ENCODE results near the gene NR1H2. TPM values are rescaled to one million over a fixed set of nuclear protein-coding genes. Genes with fewer than 3 reads are reported as not detected.

Gene NR1H2
- 44.2 and 71.9 TPM in 2 replicates for total RNA-seq

DNA sequence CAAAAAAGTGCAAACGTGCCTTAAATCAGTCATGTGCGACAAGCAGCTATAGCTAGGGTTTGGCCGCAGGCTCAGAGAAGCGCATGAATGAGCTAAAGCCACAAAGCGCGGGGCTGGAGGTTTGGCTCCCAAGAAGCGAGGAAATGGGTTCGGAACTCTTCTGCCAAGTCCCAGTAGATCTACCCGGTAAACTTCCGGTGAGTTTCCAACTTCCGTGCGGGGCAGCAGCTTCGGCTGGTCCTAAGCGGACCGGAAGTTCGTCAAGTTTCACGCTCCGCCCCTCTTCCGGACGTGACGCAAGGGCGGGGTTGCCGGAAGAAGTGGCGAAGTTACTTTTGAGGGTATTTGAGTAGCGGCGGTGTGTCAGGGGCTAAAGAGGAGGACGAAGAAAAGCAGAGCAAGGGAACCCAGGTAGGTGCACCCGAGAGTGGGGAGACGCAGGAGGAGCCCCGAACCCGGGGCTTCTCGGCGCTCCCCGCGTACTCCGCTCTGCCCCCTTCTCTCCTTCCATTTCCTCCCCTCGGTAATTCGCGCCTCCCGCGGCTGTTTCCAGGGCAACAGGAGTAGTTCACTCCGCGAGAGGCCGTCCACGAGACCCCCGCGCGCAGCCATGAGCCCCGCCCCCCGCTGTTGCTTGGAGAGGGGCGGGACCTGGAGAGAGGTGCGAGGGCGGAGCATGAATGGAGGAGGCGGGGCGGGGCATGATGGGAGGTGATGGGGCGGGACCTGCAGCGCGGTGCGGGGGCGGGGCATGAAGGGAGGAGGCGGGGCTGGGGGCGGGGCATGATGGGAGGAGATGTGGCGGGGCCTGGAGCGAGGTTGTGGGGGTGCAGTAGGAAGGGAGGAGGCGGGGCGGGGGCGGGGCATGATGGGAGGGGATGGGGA, at the start of gene NR1H2:
TSS of gene NR1H2 (plus strand) at position 292 of the 885 bp plus-strand sequence. CDS start 1,149 bp downstream, outside the sequence.
- Histone ChIP-seq H3K27me3 (ENCODE audit: control insufficient read depth, insufficient read depth, low read length) (no peaks in the 10 kb centered on the region), H3K4me3 (ENCODE audit: low read depth, low read length) (peak within 1 kb of the TSS; percentile 97), H3K36me3 (ENCODE audit: control insufficient read depth, insufficient read depth, low read length) (peaks cover 31% of the 10 kb centered on the region)
- FAIRE-seq, result no peak
- no peak for TF ChIP-seq CTCF (IDR thresholded peaks at IDR 0.05; ENCODE audit: insufficient read depth, low read length, severe bottlenecking)
- peak; percentile 88 for DNase-seq (ENCODE audit: low read depth)

GRCh38 chr19:50327013-50327412, 49.2 kb upstream of the NR1H2 start:
- peaks cover 23% of the 10 kb centered on the region for H3K27me3 ChIP-seq (ENCODE audit: control insufficient read depth, insufficient read depth, low read length)
- no peak for FAIRE-seq
- no peak for DNase-seq (ENCODE audit: low read depth)
- no peaks in the 10 kb centered on the region for H3K36me3 ChIP-seq (ENCODE audit: control insufficient read depth, insufficient read depth, low read length)
- no peak for TF ChIP-seq CTCF (IDR thresholded peaks at IDR 0.05; ENCODE audit: insufficient read depth, low read length, severe bottlenecking)
- H3K4me3 ChIP-seq (ENCODE audit: low read depth, low read length), result no peak overlapping the region

DNA sequence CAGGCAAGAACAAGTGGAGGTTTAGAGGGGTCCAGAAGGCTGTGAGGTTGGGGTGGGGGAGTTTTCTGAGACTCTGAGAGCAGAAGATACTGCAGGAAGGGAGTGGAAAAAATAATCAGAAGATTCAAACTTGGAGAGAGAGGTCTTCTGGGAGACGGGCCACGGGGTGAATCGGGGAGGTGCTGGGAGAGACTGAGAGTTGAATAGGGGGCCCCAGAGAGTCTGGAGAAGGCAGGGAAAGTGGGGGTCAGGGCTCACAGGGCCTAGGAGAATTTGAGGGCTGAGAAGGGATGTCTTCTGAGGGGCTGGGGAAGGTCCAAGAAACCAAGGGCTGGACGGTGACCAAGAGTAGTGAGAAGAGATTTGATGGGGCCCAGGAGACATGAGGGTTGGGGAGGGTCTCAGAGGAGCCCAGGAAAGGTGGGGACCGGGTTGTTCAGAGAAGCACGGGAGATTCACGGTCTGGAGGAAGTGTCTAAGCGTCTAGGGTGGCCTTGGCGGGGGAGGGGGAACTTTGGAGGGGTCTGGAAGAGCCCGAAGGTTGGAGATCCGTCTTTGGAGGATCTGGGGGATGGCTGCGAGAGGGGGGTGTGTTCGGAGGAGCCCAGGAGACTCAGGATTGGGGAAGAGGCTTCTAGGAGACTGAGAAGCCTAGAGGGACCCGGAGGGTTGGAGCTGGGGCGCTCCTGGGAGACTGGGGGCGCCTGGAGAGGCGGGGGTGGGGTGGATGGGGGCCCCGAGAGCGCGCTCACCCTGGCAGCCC, 48.6 kb upstream of the NR1H2 start:
- Histone ChIP-seq H3K4me3 (ENCODE audit: low read depth, low read length) (no peak overlapping the region), H3K27me3 (ENCODE audit: control insufficient read depth, insufficient read depth, low read length) (peaks cover 28% of the 10 kb centered on the region), H3K36me3 (ENCODE audit: control insufficient read depth, insufficient read depth, low read length) (no peaks in the 10 kb centered on the region)
- no peak for FAIRE-seq
- TF ChIP-seq CTCF (IDR thresholded peaks at IDR 0.05; ENCODE audit: insufficient read depth, low read length, severe bottlenecking), result no peak
- no peak for DNase-seq (ENCODE audit: low read depth)

- FAIRE-seq (no peak), DNase-seq (ENCODE audit: low read depth) (no peak)
- TF ChIP-seq CTCF (IDR thresholded peaks at IDR 0.05; ENCODE audit: insufficient read depth, low read length, severe bottlenecking), result no peak
- Histone ChIP-seq H3K4me3 (ENCODE audit: low read depth, low read length) (peak overlapping the region; percentile 12), H3K36me3 (ENCODE audit: control insufficient read depth, insufficient read depth, low read length) (no peaks in the 10 kb centered on the region), H3K27me3 (ENCODE audit: control insufficient read depth, insufficient read depth, low read length) (peaks cover 31% of the 10 kb centered on the region)
Measured at GRCh38 chr19:50328224-50328872, 47.9 kb upstream of the NR1H2 start.

- H3K4me3 ChIP-seq (ENCODE audit: low read depth, low read length), result no peak overlapping the region
Measured at GRCh38 chr19:50328873-50329145, 47.4 kb upstream of the NR1H2 start.

More at GRCh38 chr19:50328873-50329145, 47.4 kb upstream of the NR1H2 start:
- DNase-seq (ENCODE audit: low read depth) (no peak), FAIRE-seq (no peak)
- peaks cover 31% of the 10 kb centered on the region for H3K27me3 ChIP-seq (ENCODE audit: control insufficient read depth, insufficient read depth, low read length)
- TF ChIP-seq CTCF (IDR thresholded peaks at IDR 0.05; ENCODE audit: insufficient read depth, low read length, severe bottlenecking), result no peak
- no peaks in the 10 kb centered on the region for H3K36me3 ChIP-seq (ENCODE audit: control insufficient read depth, insufficient read depth, low read length)
